GM12892 (cell line): ENCODE measurements around the gene PTPN20.

ENCODE experiments used
- POLR2A ChIP-seq: IDR thresholded peaks from 2 replicates; pipeline ENCODE4 v1.6.1; 2011; ENCODE audit warnings: low read depth, low read length, control low read depth
- POLR2AphosphoS5 ChIP-seq: IDR thresholded peaks from 2 replicates; pipeline ENCODE4 v1.6.1; 2011; ENCODE audit warnings: low read depth, low read length, control low read depth
- TAF1 ChIP-seq: IDR thresholded peaks from 2 replicates; pipeline ENCODE4 v1.6.1; 2011; ENCODE audit warnings: low read depth, mild to moderate bottlenecking, control low read depth, low read length, borderline replicate concordance

DNA sequence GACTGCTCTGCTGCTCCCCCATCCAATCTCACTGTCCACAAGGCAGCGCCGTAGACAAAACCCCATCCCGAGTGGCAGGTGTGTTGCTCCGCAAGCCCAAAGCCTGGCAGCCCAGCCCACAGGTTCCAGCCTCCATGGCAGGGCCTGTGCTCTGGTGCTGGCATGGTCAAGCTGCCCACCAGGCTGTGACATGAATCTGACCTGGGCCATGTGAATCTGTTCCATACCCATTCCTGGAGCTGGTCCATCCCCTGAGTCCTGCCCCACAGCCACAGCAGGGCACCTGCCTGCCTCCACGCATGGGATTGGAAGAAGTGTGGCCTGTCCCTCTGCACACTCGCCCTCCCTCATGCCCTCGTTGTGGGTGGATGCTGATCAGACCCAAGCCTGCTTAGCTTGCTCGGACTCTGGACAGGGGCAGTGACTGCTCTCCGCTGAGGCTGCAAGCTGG, 128.8 kb downstream of the PTPN20 start:
- TF ChIP-seq POLR2A (no peak), POLR2AphosphoS5 (no peak), TAF1 (no peak)
